ENCODE data around the gene SCFD2. TPM values are rescaled to one million over a fixed set of nuclear protein-coding genes. Genes with fewer than 3 reads are reported as not detected.

Gene SCFD2
- total RNA-seq, 1 donor from 2014 or later = 13.2 TPM

DNA sequence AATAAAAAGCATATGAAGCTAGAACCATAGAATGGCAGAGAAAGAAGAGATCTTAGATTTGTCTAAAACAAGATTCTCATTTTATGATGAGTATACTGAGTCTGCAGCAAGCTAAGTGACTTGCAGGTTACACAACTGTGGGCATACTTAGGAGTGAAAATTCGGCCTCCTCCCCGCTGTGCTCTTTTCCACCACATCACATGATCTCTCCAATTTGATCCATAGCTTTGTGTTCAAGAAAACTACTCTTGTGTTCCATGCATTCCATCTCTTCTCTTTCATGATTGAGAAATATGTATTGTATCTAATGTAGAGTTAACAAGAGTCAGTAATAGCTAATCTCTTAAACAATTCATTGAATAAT lies 234.3 kb downstream of the SCFD2 start:
- DNase-seq = no peak
- TF ChIP-seq, protein P1, sequence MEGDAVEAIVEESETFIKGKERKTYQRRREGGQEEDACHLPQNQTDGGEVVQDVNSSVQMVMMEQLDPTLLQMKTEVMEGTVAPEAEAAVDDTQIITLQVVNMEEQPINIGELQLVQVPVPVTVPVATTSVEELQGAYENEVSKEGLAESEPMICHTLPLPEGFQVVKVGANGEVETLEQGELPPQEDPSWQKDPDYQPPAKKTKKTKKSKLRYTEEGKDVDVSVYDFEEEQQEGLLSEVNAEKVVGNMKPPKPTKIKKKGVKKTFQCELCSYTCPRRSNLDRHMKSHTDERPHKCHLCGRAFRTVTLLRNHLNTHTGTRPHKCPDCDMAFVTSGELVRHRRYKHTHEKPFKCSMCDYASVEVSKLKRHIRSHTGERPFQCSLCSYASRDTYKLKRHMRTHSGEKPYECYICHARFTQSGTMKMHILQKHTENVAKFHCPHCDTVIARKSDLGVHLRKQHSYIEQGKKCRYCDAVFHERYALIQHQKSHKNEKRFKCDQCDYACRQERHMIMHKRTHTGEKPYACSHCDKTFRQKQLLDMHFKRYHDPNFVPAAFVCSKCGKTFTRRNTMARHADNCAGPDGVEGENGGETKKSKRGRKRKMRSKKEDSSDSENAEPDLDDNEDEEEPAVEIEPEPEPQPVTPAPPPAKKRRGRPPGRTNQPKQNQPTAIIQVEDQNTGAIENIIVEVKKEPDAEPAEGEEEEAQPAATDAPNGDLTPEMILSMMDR (IDR thresholded peaks at IDR 0.05) = no peak
- Histone ChIP-seq H3K4me1 (peaks cover 13% of the 10 kb centered on the region), H3K27me3 (ENCODE audit: low read depth) (no peaks in the 10 kb centered on the region), H3K4me3 (no peak overlapping the region), H3K9me3 (no peaks in the 10 kb centered on the region), H3K27ac (no peak overlapping the region), H3K36me3 (no peaks in the 10 kb centered on the region)
- intact Hi-C loops (cut with DNase I) = no loop called here
- ATAC-seq = no peak

DNA sequence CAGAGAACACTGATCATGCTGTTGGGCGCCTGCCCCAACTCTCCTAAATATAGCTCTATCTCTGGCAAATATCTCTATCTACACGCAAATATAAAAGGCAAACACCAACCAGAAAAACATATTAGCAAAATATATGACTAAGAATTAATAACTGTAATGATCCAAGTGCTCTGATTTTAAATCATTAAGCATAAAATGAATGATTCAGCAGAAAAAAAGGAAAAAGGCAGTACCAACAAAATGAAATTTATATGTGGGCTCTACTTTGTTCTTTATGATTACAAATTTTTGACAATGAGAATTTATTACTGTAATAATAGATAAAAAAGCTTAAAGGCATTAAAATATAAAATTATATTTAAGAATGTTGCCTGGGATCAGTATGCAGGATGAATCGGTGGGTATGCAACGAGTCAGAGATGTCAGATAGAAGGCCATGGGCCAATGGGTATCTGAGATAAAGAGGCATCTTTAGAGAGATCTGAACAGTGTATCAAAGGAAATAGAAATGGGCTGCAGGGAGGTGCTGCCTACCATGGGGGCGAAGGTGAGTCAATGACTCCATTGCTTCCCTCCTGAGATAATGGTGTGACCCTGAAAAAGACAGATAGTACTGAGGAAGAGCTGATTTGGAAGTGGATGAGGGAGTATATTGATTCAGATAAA lies 234.8 kb downstream of the SCFD2 start:
- intact Hi-C loops (cut with DNase I) = no loop called here
- H3K4me1 ChIP-seq = peaks cover 13% of the 10 kb centered on the region
- no peaks in the 10 kb centered on the region for H3K9me3 ChIP-seq
- TF ChIP-seq, protein P1 (IDR thresholded peaks at IDR 0.05) = no peak
- DNase-seq (no peak), ATAC-seq (no peak)
- no peaks in the 10 kb centered on the region for H3K36me3 ChIP-seq
- H3K27me3 ChIP-seq (ENCODE audit: low read depth) = no peaks in the 10 kb centered on the region
- H3K4me3 ChIP-seq = no peak overlapping the region
- no peak overlapping the region for H3K27ac ChIP-seq

DNA sequence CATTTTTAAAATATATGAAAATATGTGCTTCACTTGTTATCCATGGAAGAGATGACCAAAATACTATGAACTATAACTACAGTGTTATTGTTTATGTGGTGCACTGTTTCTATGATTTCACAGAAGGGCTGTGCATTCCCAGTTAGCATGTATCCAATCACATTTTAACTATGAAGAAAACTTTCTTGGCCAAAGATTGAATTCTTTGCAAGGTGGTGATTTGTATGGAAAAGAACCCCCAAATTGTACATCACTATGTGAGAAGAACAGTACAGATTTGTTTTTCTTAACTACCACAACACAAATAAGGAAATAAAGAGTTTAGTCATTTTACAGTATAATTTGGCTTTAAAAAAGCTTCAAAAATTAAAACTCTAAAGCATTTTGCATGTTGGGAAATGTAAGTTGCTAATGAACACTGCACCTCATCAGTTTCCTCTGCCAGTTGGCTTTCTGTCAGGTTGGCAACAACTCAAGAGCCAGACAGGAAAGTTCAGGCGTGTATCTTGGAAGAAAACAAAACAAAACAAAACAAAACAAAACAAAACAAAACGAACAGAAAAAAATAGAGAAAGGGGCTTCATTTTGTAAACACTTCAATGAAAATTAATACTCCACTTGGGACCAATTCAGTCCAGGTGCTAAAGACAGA lies 237.0 kb downstream of the SCFD2 start:
- Histone ChIP-seq H3K4me3 (no peak overlapping the region), H3K27me3 (ENCODE audit: low read depth) (no peaks in the 10 kb centered on the region), H3K36me3 (no peaks in the 10 kb centered on the region), H3K4me1 (peaks cover 13% of the 10 kb centered on the region), H3K27ac (no peak overlapping the region), H3K9me3 (no peaks in the 10 kb centered on the region)
- no peak for ATAC-seq
- intact Hi-C loops (cut with DNase I) = no loop called here
- DNase-seq = no peak
- TF ChIP-seq, protein P1 (IDR thresholded peaks at IDR 0.05) = no peak

DNA sequence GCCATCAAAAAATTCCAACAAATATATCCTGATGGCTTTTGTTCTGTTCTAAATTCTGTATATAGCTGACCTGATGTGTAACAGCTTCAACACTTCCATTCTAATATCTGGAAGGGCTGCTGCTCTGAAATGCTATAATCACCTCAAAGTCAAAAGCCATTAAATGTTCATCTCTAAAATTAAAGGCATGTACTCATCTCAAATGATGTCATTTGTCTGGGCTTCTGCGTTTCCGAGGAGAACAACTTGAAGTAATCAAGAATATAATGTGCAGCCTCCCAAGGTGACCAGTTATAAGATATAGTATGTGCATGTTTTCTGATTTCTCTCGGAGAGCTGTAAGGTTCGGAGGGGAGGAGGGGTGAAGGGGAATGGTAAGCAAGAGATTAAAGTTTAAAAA lies 237.6 kb downstream of the SCFD2 start:
- intact Hi-C loops (cut with DNase I) = no loop called here
- Histone ChIP-seq H3K4me3 (no peak overlapping the region), H3K4me1 (peaks cover 13% of the 10 kb centered on the region), H3K9me3 (no peaks in the 10 kb centered on the region), H3K27ac (no peak overlapping the region), H3K27me3 (ENCODE audit: low read depth) (no peaks in the 10 kb centered on the region), H3K36me3 (no peaks in the 10 kb centered on the region)
- DNase-seq (no peak), ATAC-seq (no peak)
- TF ChIP-seq, protein P1 (IDR thresholded peaks at IDR 0.05) = no peak

DNA sequence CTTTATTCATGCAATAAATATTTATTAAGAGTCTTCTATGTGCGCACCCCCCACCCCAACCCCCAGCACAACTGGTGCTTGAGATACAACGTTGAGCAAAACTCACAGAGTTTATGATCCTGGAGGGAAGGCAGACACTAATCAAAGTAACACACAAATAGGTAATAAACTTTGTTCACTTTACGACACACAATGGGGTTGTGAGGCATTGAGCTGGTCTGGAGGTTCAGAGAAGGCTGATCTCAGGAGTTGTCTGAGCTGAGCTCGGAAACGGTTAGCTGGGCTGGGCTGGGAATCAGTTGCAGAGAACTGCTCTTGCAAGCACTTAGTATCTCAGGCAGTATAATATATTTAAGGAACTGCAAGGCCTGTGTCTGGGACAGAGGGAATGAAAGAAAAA lies 238.5 kb downstream of the SCFD2 start:
- TF ChIP-seq, protein P1 (IDR thresholded peaks at IDR 0.05) = no peak
- Histone ChIP-seq H3K27ac (no peak overlapping the region), H3K4me1 (peaks cover 13% of the 10 kb centered on the region), H3K9me3 (no peaks in the 10 kb centered on the region), H3K27me3 (ENCODE audit: low read depth) (no peaks in the 10 kb centered on the region), H3K36me3 (no peaks in the 10 kb centered on the region), H3K4me3 (no peak overlapping the region)
- intact Hi-C loops (cut with DNase I) = no loop called here
- ATAC-seq (no peak), DNase-seq (no peak)

Data from lower lobe of right lung (tissue), 2 donors.